AG04450 (cell line): ENCODE data around the gene EXOSC2. TPM values are rescaled to one million over a fixed set of nuclear protein-coding genes. Genes with fewer than 3 reads are reported as not detected.

Source experiments
- CTCF ChIA-PET: fragments of 300-600, 350-600 bp; formaldehyde crosslinking; extraction: SDS; loops from one replicate; lab custom pipeline; 2022; ENCODE audit warnings: antibody characterized with exemption, inconsistent platforms; lab: Charles Lee
- POLR2A ChIA-PET: fragments of 350-600 bp; formaldehyde crosslinking; extraction: SDS; loops from one replicate; lab custom pipeline; 2021; ENCODE audit warnings: antibody characterized with exemption, inconsistent platforms; lab: Yijun Ruan, JAX
- DNase-seq: peaks from one replicate; pipeline ENCODE4 v3.0.0-alpha.2; 2011; ENCODE audit warnings: low read depth, low spot score
- H3K27ac ChIP-seq: one replicate; pipeline ENCODE4 v1.5.1; 2012; ENCODE audit warnings: low read depth, low read length, control low read depth
- H3K27me3 ChIP-seq: one replicate; pipeline ENCODE4 v1.6.0; 2012; ENCODE audit warnings: low read length; ENCODE audit not compliant: control insufficient read depth, insufficient read depth
- H3K4me3 ChIP-seq: 2 replicates; pipeline ENCODE4 v1.5.1; 2011; ENCODE audit warnings: mild to moderate bottlenecking, low read depth, low read length, control low read depth
- H3K9me3 ChIP-seq: 2 replicates; pipeline ENCODE4 v1.5.1; 2012; ENCODE audit warnings: low read length; ENCODE audit not compliant: control insufficient read depth, insufficient read depth
- CTCF ChIP-seq: IDR thresholded peaks from 2 replicates; pipeline ENCODE4 v1.5.1; 2011; ENCODE audit warnings: low read depth, low read length, control low read depth, inconsistent platforms
- polyA plus RNA-seq: library from polyadenylated mRNA; depleted of rRNA; stranded (reverse); fragments of >200 nt; gene quantifications from 2 replicates; pipeline ENCODE4 v1.2.3, GENCODE V29; 2011

EXOSC2 gene
- polyA plus RNA-seq, 1 experiment, result 29.5 TPM

- DNase-seq, result no peak
- no peak overlapping the region for H3K27ac ChIP-seq
- peaks cover 8% of the 10 kb centered on the region; the same call in 1 of the 2 replicates for H3K9me3 ChIP-seq
- no peaks in the 10 kb centered on the region for H3K27me3 ChIP-seq
- no peak for TF ChIP-seq CTCF
- H3K4me3 ChIP-seq, result no peak overlapping the region
- CTCF ChIA-PET, result interaction anchor here (0.7 to 1.7 kb wide), 3 partner anchors 14 to 123 kb away, joined by 3 to 7 read pairs (median 4); no protein-coding TSS in a partner anchor
- POLR2A ChIA-PET, result interaction anchor here (0.6 kb wide), 1 partner anchor 148 kb away, joined by 10 read pairs; no protein-coding TSS in a partner anchor
These were observed 48.4 kb downstream of the EXOSC2 start for GRCh38 chr9:130741831-130742449.

GRCh38 chr9:130743656-130744055 is 50.1 kb downstream of the EXOSC2 start:
- ChIA-PET POLR2A (no interaction called here), CTCF (no interaction called here)
- Histone ChIP-seq H3K27ac (no peak overlapping the region), H3K4me3 (no peak overlapping the region), H3K27me3 (no peaks in the 10 kb centered on the region), H3K9me3 (peaks cover 8% of the 10 kb centered on the region; the same call in 1 of the 2 replicates)
- DNase-seq, result no peak
- no peak for TF ChIP-seq CTCF

- TF ChIP-seq CTCF, result no peak
- ChIA-PET CTCF (no interaction called here), POLR2A (no interaction called here)
- no peak overlapping the region for H3K27ac ChIP-seq
- H3K27me3 ChIP-seq, result no peaks in the 10 kb centered on the region
- no peak overlapping the region for H3K4me3 ChIP-seq
- peaks cover 8% of the 10 kb centered on the region; the same call in 1 of the 2 replicates for H3K9me3 ChIP-seq
- DNase-seq, result no peak
These were observed 51.7 kb downstream of the EXOSC2 start for GRCh38 chr9:130745210-130745800.

- H3K27me3 ChIP-seq, result no peaks in the 10 kb centered on the region
- POLR2A ChIA-PET, result no interaction called here
- CTCF ChIA-PET, result no interaction called here
- no peak overlapping the region for H3K4me3 ChIP-seq
- TF ChIP-seq CTCF, result no peak
- H3K9me3 ChIP-seq, result peaks cover 8% of the 10 kb centered on the region; the same call in 1 of the 2 replicates
- DNase-seq, result no peak
- no peak overlapping the region for H3K27ac ChIP-seq
These were observed 52.2 kb downstream of the EXOSC2 start for GRCh38 chr9:130745829-130746228.
